ENCODE data around the gene BCLAF3. TPM values are rescaled to one million over a fixed set of nuclear protein-coding genes. Genes with fewer than 3 reads are reported as not detected.

BCLAF3 gene
- total and polyA plus RNA-seq, 2 donors (not counting 3 experiments of a cell fraction or from before 2014, with no cell fraction given) = 5.0 to 5.1 TPM

DNA sequence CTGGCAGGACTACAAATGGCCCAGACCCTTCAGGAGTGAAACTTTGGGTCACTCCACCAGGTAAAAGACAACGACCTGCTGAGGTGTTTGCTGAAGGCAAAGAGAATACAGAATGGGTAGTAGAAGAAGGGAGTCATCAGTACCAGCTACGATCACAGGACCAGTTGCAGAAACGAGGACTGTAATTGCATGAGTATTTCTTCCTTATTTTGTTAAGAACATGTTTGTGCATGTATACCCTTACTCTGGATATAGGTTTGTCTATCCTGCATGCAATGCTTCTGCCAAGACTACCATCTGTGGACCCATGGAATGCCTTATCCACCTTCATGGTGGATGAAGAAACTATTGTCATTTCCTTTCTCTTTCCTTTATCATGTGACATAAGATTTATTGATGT lies 48.1 kb upstream of the BCLAF3 start:
- ChIA-PET CTCF (no interaction called here), POLR2A (no interaction called here)
- Histone ChIP-seq H3K9ac (replicated peaks; ENCODE audit: extremely low read depth, insufficient read depth, low read length) (no peak overlapping the region), H3K27me3 (ENCODE audit: control insufficient read depth in 2 of 2, insufficient read depth in 2 of 2, low read length in 2 of 2) (no peaks in the 10 kb centered on the region), H3K9me3 (replicated peaks; ENCODE audit: control insufficient read depth, insufficient read depth, low read length) (no peaks in the 10 kb centered on the region), H3K4me2 (ENCODE audit: insufficient read depth, low read length) (no peak overlapping the region), H3K27ac (ENCODE audit: insufficient read depth, low read depth, low read length) (no peak overlapping the region), H3K79me2 (ENCODE audit: control insufficient read depth, insufficient read depth, low read length) (no peaks in the 10 kb centered on the region), H3K4me1 (ENCODE audit: control insufficient read depth, extremely low read depth, insufficient read depth, low read length) (no peaks in the 10 kb centered on the region), H3K36me3 (ENCODE audit: control insufficient read depth in 2 of 2, extremely low read depth in 1 of 2, insufficient read depth in 2 of 2, low read length in 2 of 2) (no peaks in the 10 kb centered on the region), H4K20me1 (replicated peaks; ENCODE audit: control insufficient read depth, extremely low read depth, insufficient read depth, low read length) (no peaks in the 10 kb centered on the region), H3K4me3 (replicated peaks in 1 of 3; ENCODE audit: insufficient read depth in 1 of 3, low read depth in 1 of 3, low read length in 3 of 3) (no peak overlapping the region), H2AFZ (ENCODE audit: low read depth, low read length) (no peak overlapping the region), H3K9me1 (replicated peaks; ENCODE audit: control insufficient read depth, extremely low read depth, insufficient read depth, low read length) (no peaks in the 10 kb centered on the region)
- no TSS peak for BruUV-seq (replicated peaks)
- intact Hi-C loops (cut with micrococcal nuclease) (no loop called here), dilution Hi-C loops (cut with MboI; ENCODE audit: extremely low pct_ligation_motif_present, low sequenced_read_pairs) (no loop called here)
- FAIRE-seq (no peak), DNase-seq (ENCODE audit: low read depth, low spot score) (no peak)
- TF ChIP-seq EZH2 (IDR thresholded peaks at IDR 0.05; ENCODE audit: borderline replicate concordance, low read depth, low read length, severe bottlenecking) = no peak
- TF ChIP-seq POLR2AphosphoS5 (IDR thresholded peaks at IDR 0.05; ENCODE audit: insufficient read depth, low read depth, low read length) = no peak
- no peak for TF ChIP-seq JUN (IDR thresholded peaks at IDR 0.05; ENCODE audit: borderline replicate concordance, insufficient read depth, insufficient read length, low read depth)
- TF ChIP-seq, protein P1, sequence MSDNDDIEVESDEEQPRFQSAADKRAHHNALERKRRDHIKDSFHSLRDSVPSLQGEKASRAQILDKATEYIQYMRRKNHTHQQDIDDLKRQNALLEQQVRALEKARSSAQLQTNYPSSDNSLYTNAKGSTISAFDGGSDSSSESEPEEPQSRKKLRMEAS (IDR thresholded peaks at IDR 0.05; ENCODE audit: insufficient read depth, insufficient read length) = no peak
- no peak for TF ChIP-seq FOS (IDR thresholded peaks at IDR 0.05; ENCODE audit: borderline replicate concordance, insufficient read depth, low read length)
- TF ChIP-seq GATA2 (IDR thresholded peaks at IDR 0.05; ENCODE audit: insufficient read depth, insufficient read length, low read depth, low read length) = no peak
- TF ChIP-seq MYC (IDR thresholded peaks at IDR 0.05; ENCODE audit: low read depth, low read length) = no peak
- TF ChIP-seq, protein P2, sequence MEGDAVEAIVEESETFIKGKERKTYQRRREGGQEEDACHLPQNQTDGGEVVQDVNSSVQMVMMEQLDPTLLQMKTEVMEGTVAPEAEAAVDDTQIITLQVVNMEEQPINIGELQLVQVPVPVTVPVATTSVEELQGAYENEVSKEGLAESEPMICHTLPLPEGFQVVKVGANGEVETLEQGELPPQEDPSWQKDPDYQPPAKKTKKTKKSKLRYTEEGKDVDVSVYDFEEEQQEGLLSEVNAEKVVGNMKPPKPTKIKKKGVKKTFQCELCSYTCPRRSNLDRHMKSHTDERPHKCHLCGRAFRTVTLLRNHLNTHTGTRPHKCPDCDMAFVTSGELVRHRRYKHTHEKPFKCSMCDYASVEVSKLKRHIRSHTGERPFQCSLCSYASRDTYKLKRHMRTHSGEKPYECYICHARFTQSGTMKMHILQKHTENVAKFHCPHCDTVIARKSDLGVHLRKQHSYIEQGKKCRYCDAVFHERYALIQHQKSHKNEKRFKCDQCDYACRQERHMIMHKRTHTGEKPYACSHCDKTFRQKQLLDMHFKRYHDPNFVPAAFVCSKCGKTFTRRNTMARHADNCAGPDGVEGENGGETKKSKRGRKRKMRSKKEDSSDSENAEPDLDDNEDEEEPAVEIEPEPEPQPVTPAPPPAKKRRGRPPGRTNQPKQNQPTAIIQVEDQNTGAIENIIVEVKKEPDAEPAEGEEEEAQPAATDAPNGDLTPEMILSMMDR (IDR thresholded peaks at IDR 0.05; ENCODE audit: extremely low read depth in 1 of 2, insufficient read depth in 1 of 2, low read depth in 1 of 2, low read length in 2 of 2) = no peak
- no peak for TF ChIP-seq POLR2A (IDR thresholded peaks at IDR 0.05; ENCODE audit: low read depth, low read length)
